Measurements from ENCODE around the gene MYBPC2.

Gene MYBPC2

DNA sequence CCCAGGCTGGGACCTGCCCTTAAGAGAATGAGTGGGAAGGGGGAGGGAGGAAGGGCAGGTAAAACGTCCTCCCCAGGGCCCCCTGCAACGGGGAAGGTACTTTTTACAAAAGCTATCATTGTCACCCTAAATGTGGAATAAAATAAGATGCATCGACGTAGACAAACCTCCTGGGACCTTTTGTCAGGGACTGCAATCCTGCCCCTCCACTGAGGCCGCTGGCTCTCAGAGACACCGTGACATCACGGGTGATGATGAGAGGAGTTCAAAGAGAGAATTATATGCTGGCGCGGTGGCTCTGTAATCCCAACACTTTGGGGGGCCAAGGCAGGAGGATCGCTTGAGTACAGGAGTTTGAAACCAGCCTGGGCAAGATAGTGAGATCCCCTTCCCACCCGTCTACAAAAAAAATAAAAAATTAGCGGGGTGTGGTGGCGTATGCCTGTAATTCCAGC, 1.8 kb upstream of the MYBPC2 start:
- DNase-seq (ENCODE audit: low read depth) = no peak
- peak overlapping the region; percentile 62 for H3K4me3 ChIP-seq (replicated peaks; ENCODE audit: low read depth, low read length)
- TF ChIP-seq, protein P1, sequence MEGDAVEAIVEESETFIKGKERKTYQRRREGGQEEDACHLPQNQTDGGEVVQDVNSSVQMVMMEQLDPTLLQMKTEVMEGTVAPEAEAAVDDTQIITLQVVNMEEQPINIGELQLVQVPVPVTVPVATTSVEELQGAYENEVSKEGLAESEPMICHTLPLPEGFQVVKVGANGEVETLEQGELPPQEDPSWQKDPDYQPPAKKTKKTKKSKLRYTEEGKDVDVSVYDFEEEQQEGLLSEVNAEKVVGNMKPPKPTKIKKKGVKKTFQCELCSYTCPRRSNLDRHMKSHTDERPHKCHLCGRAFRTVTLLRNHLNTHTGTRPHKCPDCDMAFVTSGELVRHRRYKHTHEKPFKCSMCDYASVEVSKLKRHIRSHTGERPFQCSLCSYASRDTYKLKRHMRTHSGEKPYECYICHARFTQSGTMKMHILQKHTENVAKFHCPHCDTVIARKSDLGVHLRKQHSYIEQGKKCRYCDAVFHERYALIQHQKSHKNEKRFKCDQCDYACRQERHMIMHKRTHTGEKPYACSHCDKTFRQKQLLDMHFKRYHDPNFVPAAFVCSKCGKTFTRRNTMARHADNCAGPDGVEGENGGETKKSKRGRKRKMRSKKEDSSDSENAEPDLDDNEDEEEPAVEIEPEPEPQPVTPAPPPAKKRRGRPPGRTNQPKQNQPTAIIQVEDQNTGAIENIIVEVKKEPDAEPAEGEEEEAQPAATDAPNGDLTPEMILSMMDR (IDR thresholded peaks at IDR 0.05; ENCODE audit: low read length, missing control alignments) = no peak

DNA sequence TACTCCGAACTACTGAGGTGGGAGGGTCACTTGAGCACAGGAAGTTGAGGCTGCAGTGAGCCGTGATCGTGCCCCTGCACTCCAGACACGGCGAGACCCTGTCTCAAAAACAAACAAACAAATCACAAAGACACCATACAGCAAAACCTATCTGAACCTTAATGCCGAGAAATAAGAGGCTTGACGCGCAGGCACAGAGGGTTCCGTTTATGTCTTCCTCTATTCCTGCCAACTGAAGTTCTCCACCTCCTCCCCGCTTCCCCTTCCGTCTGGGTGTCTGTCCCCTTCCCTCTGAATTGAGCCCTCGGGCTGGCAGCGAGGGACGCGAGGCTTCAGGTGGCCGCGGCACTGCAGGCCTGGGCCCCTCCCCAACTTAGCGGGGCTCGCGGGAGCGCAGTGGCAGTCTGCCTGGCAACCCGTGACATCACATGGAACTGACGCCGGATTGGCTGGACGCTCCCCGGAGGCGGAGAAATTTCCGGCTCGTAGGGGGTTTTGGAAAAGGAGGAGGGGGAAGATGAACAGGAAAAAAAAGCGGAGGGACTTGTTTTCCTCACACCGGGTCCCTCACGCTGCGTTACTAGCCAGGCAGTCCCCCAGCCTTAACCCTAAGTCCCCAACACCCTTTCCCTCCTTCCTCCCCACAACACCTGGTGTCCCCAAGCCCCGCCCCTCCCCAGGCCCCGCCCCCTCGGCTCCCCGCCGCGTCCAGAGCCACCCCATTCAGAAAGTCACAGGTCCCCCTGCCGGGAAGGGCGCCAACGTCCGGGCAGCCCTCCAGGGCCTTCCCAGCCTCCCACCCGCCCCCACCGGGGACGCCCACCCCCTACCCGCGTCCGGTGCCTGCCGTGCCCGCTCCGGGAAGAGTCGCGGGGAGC, 1.1 kb upstream of the MYBPC2 start:
- TF ChIP-seq, protein P1 (IDR thresholded peaks at IDR 0.05; ENCODE audit: low read length, missing control alignments) = no peak
- peak overlapping the region; percentile 62 for H3K4me3 ChIP-seq (replicated peaks; ENCODE audit: low read depth, low read length)
- DNase-seq (ENCODE audit: low read depth) = peak; percentile 78

DNA sequence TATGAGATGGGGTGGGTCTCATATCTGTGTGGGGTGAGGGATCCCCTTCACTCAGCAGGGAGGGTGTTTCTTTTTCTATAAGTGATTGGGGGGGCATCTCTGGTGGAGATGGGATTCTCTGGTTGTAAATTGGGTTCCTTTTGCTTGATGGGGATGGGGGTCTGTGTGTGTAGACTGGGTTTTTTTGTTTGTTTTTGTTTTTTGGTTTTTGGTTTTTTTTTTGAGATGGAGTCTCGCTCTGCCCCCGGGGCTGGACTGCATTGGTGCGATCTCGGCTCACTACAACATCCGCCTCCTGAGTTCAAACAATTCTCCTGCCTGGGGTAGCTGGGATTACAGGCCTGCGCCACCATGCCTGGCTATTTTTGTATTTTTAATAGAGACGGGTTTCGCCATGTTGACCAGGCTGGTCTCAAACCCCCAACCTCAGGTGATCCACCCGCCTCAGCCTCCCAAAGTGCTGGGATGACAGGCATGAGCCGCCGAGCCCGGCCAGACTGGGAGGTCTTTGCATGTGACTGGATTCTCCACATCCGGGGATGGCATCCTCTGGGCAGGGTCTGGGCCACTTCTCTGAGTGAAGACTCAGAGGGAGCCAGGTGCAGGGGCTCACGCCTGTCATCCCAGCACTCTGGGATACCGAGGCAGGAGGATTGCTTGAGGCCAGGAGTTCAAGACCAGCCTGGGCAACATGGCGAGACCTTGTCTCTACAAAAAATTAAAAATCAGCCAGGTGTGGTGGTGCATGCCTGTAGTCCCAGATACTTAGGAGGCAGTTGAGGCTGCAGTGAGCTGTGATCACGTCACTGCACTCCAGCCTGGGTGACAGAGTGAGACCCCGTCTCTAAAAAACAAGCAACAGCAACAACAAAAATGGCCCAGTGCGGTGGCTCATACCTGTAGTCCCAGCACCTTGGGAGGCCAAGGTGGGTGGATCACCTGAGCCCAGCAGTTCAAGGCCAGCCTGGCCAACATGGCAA, 799 bp downstream of the MYBPC2 start:
- H3K4me3 ChIP-seq (replicated peaks; ENCODE audit: low read depth, low read length) = no peak overlapping the region
- no peak for DNase-seq (ENCODE audit: low read depth)
- TF ChIP-seq, protein P1 (IDR thresholded peaks at IDR 0.05; ENCODE audit: low read length, missing control alignments) = no peak

DNA sequence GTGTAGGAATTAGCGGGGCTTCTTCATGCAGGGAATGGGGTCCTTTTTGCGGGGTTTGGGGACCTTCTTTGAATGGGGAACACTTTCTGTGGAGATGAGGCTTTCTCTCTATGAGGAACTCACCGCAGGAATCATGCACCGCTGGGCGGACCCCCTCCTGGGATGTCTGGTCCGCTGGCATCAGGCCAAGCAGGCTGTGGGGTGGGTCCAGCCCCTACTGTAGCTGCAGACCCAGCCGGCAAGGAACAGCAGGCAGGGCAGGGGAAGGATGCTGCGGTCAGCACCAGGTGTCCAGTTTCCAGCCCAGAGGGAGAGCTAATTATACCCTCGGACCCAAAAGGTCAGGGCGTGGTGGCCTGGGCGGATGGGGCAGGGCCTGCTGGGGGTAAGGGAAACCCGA, 1.8 kb downstream of the MYBPC2 start:
- no peak for DNase-seq (ENCODE audit: low read depth)
- TF ChIP-seq, protein P1 (IDR thresholded peaks at IDR 0.05; ENCODE audit: low read length, missing control alignments) = no peak
- no peak overlapping the region for H3K4me3 ChIP-seq (replicated peaks; ENCODE audit: low read depth, low read length)

DNA sequence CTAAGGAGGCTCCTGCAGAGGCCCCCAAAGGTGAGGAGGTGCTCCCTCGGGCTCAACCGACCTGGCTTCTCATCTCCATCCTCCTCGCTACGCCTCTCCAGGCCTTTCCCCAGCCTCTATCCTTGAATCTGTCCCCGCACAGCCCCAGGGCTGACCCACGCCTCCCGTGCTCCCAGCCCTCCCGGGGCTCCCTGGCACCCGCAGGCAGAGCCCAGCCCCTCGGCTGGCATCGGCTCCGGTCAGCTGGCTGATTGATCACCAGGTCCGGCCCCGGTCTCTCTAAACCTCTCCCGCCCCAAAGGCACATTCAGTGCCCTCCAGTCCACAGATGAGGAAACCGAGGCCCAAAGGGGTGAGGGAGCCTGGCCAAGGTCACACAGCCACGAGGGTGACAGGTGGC, 2.5 kb downstream of the MYBPC2 start:
- TF ChIP-seq, protein P1 (IDR thresholded peaks at IDR 0.05; ENCODE audit: low read length, missing control alignments) = no peak
- no peak overlapping the region for H3K4me3 ChIP-seq (replicated peaks; ENCODE audit: low read depth, low read length)
- no peak for DNase-seq (ENCODE audit: low read depth)

DNA sequence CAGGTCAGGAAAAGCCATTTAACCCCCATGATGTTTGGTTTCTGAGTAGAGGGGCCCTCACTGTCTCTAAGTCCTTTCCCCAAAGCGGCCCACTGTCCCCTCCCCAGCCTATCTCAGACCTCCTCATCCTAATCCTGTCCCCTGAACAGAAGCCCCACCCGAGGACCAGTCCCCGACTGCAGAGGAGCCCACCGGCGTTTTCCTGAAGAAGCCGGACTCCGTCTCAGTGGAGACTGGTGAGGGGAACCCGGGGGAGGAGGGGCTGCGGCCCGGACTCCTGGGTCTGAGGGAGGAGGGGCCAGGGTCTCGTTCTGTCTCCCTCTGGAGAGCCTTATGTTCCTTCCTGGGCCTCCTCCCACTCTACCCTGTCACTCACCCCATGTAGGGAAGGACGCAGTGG, 2.9 kb downstream of the MYBPC2 start:
- TF ChIP-seq, protein P1 (IDR thresholded peaks at IDR 0.05; ENCODE audit: low read length, missing control alignments) = no peak
- no peak overlapping the region for H3K4me3 ChIP-seq (replicated peaks; ENCODE audit: low read depth, low read length)
- no peak for DNase-seq (ENCODE audit: low read depth)
